Measurements from ENCODE around the gene SPHK2.
"Not testable (repeated sequence)": the region's sequence is repeated elsewhere in the genome, so short reads cannot be mapped to it uniquely, and the experiment has no call there.

The SPHK2 gene, protein sequence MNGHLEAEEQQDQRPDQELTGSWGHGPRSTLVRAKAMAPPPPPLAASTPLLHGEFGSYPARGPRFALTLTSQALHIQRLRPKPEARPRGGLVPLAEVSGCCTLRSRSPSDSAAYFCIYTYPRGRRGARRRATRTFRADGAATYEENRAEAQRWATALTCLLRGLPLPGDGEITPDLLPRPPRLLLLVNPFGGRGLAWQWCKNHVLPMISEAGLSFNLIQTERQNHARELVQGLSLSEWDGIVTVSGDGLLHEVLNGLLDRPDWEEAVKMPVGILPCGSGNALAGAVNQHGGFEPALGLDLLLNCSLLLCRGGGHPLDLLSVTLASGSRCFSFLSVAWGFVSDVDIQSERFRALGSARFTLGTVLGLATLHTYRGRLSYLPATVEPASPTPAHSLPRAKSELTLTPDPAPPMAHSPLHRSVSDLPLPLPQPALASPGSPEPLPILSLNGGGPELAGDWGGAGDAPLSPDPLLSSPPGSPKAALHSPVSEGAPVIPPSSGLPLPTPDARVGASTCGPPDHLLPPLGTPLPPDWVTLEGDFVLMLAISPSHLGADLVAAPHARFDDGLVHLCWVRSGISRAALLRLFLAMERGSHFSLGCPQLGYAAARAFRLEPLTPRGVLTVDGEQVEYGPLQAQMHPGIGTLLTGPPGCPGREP

DNA sequence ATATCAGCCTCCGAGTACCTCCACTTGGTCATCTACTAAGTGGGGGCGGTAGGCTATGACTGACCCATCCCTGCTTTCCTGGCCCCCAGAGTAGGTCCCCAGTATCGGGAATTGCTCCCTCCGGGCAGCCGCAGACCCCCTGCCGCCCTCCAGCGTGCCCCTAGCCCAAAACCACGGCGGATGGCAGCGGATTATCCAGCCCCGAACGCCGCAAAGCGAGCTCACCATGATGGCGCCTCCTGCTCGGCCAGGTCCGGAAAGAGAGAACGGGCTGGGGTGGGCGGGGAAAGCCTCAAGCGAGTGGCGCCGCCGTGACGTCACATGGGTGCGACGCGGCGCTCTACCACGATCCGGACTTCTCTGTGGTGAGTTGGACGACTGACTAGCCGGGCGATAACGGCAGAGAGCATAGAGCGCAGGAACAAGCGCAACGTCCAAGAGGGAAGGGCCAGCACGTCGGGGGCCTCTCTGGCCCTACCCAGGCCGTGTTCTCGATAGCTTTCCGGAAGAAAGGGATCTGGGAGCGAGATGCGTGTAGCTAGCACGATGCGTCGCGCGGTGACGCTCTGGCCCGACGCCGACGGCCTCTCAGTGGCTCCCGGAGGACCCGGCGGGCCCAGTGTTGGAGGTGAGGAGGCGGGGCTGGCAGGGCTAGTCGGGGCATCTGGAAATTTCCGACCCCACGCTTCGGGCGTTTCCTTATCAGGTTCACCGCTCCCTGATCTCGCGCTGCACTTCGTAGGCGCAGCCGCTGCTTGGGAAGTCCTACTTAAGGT, at the start of gene SPHK2, which contains the start of gene RPL18:
Gene SPHK2 (plus strand): TSS at position 591 of the 776 bp plus-strand sequence. CDS start 1,009 bp downstream, outside the sequence.
Gene RPL18 (minus strand): TSS at position 263 of the 776 bp plus-strand sequence. CDS start 35 bp downstream, at position 228.
- peak; percentile 97 to 99 (median 98) for DNase-seq

GRCh38 chr19:48569814-48570213, 49.5 kb upstream of the SPHK2 start:
- no peak for DNase-seq

- no peak for DNase-seq
Measured at GRCh38 chr19:48571378-48572162, 47.7 kb upstream of the SPHK2 start.

DNA sequence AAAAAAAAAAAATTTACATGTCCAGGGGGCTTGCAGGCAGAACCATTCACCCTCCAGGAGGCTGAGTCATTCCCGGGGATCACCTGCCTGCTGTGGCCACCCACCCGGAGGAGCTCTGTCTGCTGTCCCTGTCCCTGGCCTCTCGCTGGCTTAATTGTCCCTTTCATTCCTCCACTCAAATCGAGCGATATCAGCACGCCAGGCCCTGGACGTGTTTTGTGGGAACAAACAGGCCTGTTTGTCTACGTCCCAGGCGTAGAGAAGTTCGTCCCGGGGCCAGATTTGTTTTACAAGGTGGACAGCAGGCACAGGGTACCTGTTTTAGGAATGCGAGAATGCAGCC, 46.2 kb upstream of the SPHK2 start:
- DNase-seq, result no peak

DNA sequence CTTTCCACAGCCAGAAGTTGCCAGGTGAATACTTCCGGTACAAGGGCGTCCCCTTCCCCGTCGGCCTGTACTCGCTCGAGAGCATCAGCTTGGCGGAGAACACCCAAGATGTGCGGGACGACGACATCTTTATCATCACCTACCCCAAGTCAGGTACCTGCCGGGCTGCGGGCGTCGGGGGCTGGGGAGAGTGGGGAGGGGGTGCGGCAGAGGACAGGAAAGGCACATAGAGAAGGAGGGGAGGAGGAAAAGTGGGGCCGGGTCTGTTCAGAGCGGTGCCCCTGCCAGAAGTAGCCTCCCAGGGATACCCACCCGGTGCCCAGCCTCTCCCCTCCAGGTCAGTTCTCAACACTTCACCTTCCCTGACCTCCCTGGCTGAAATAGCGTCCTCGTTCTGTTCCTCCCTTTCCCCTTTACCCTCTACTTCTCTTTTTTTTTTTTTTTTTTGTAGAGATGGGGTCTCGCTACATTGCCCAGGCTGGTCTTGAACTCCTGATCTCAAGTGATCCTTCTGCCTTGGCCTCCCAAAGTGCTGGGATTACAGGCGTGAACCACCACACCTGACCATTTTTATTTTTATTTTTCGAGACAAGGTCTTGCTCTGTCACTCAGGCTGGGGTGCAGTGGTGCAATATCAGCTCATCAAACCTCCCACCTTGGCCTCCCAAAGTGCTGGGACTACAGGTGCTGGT, 43.2 kb upstream of the SPHK2 start:
- DNase-seq, result no peak

GRCh38 chr19:48577908-48578307, 41.4 kb upstream of the SPHK2 start:
- not testable (repeated sequence) for DNase-seq

- DNase-seq, result no peak
Measured at GRCh38 chr19:48578891-48579290, 40.4 kb upstream of the SPHK2 start.

- DNase-seq, result no peak
Measured at GRCh38 chr19:48582168-48582567, 37.1 kb upstream of the SPHK2 start.

GRCh38 chr19:48587387-48587786, 31.9 kb upstream of the SPHK2 start:
- no peak for DNase-seq

DNA sequence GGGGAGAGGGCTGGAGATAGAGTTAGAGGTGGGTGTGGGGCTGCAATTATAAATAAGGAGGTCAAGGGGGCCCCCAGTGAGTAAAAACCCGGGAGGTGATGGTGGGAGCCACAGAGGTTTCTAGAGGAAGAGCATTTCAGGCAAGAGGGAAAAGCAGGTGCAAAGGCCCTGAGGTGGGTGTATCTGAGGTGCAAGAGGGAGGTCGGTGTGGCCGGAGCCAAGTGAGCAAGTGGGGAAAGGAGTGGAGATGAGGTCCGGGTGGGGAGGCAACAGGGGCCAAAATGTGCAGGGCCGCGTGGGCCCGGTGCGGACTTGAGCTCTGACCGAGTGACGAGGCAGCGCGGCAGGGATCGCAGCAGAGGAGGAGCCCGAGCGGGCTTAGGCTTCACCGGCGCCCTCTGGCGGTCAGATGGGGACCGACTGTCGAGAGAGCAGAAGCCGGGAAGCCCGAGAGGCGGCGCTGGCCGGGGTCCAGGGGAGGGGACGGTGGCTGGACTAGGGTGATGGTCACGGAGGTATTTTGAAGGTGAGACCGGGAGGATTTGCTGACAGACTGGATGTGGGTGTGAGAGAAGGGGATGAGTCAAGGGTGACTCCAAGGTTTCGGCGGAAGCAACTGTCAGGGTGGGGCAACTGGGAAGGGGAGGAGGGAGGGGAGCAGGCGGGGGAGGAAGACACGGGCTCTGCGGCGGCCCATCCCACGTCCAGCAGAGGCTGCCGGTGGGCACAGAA, 30.5 kb upstream of the SPHK2 start:
- peak; percentile 88 to 95 (median 91) for DNase-seq

DNA sequence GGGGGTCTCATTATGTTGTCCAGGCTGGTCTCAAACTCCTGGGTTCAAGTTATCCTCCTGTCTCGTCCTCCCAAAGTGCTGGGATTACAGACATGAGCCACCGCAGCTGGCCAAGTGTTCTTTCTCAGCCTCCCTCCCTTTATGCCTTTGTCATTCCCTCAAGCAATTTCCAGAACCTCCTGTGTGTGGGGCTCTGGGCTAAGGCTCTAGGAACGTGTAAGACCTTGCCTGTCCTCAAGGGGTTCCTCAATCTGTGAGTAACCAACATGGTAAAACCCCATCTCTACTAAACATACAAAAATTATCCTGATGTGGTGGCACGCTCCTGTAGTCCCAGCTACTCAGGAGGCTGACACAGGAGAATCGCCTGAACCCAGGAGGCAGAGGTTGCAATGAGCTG, 28.3 kb upstream of the SPHK2 start:
- DNase-seq, result peak; percentile 27 to 48 (median 30)

- DNase-seq, result no peak
Measured at GRCh38 chr19:48595171-48595570, 24.1 kb upstream of the SPHK2 start.

GRCh38 chr19:48595833-48596232, 23.5 kb upstream of the SPHK2 start:
- no peak for DNase-seq

DNA sequence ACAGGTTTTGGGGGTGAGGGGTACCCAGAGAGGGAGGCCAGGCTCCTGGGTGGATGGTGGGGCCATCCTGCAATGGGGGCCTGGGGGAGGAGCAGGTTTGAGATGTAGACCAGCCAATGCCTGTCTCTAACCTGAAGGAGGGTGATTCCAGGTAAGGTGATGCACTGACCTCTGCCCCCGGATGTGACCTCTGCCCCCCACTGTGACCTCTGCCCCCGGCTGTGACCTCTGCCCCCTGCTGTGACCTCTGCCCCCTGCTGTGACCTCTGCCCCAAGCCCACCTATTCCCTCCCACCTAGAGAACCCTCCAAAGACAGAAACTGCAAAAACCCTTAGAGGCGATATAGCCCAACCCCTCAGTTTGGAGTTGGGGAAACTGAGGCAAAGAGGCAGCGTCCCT, 23.1 kb upstream of the SPHK2 start:
- DNase-seq, result no peak

GRCh38 chr19:48596679-48597465, 22.4 kb upstream of the SPHK2 start:
- DNase-seq, result peak in 2 of 3 donors; percentile 27 to 31

DNA sequence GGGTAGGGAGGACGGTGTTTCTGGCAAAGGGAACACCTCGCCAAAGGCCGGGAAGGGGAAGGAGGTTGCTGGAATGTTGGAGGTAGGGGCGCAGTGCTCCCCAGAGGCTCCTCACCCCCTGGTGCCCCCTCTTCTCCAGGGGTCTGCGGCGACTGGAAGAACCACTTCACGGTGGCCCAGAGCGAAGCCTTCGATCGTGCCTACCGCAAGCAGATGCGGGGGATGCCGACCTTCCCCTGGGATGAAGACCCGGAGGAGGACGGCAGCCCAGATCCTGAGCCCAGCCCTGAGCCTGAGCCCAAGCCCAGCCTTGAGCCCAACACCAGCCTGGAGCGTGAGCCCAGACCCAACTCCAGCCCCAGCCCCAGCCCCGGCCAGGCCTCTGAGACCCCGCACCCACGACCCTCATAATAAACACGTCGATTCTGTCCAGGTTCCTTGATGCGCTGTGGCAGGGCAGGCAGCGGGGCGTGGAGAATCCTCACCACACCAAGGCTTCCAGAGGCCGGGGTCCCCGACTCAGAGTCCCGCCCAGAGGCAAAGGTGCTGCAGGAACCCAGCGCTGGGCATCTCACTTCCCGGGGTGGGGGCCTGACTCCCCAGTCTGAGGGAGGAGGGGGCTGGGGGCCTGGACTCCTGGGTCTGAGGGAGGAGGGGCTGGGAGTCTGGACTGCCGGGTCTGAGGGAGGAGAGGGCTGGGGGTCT, 20.2 kb upstream of the SPHK2 start:
- no peak for DNase-seq

- no peak for DNase-seq
Measured at GRCh38 chr19:48600679-48601417, 18.5 kb upstream of the SPHK2 start.

DNA sequence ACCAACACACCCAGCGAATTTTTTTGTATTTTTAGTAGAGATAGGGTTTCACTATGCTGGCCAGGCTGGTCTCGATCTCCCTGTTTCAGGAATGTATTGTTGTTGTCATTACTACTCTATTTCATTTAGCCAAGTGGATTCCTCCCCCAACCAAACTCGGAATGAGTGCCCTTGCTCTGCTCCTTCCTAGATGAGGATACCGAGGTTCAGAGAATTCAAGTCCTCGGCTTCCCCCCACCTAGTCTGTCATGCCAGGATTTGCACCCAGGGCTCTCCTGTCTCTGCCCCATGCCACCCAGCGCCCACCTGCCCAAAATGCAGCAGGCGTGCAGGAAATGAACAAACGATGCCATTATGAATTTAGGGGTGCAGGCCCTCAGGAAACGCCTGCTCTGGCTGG, 16.3 kb upstream of the SPHK2 start:
- no peak for DNase-seq

- no peak for DNase-seq
Measured at GRCh38 chr19:48603449-48603848, 15.9 kb upstream of the SPHK2 start.
